GM21423 (cell line): ENCODE results near the gene CEP295NL.
"Not testable (repeated sequence)": the region's sequence is repeated elsewhere in the genome, so short reads cannot be mapped to it uniquely, and the experiment has no call there.

Source experiments
- ATAC-seq: cut with Tn5 transposase; IDR thresholded peaks from one replicate; pipeline ENCODE4 v1.9.1; 2021; ENCODE audit warnings: mild to moderate bottlenecking, moderate library complexity; ENCODE audit not compliant: unreplicated experiment

Gene CEP295NL

GRCh38 chr17:78891406-78892061 is 11.5 kb downstream of the CEP295NL start:
- no peak for ATAC-seq

GRCh38 chr17:78890498-78890897 is 12.5 kb downstream of the CEP295NL start:
- no peak for ATAC-seq

- ATAC-seq, result not testable (repeated sequence)
These were observed 12.9 kb downstream of the CEP295NL start for GRCh38 chr17:78890096-78890495.

- no peak for ATAC-seq
These were observed 13.5 kb downstream of the CEP295NL start for GRCh38 chr17:78889531-78889930.

GRCh38 chr17:78888941-78889518 is 14.0 kb downstream of the CEP295NL start:
- no peak for ATAC-seq

GRCh38 chr17:78886954-78887353 is 16.0 kb downstream of the CEP295NL start:
- ATAC-seq, result no peak

GRCh38 chr17:78885956-78886355 is 17.0 kb downstream of the CEP295NL start:
- ATAC-seq, result no peak

GRCh38 chr17:78884876-78885667 is 17.9 kb downstream of the CEP295NL start:
- ATAC-seq, result no peak

GRCh38 chr17:78884148-78884825 is 18.7 kb downstream of the CEP295NL start:
- no peak for ATAC-seq

- no peak for ATAC-seq
These were observed 19.4 kb downstream of the CEP295NL start for GRCh38 chr17:78883533-78884131.

- ATAC-seq, result no peak
These were observed 19.9 kb downstream of the CEP295NL start for GRCh38 chr17:78883089-78883532.

- ATAC-seq, result no peak
These were observed 20.4 kb downstream of the CEP295NL start for GRCh38 chr17:78882540-78883088.

- ATAC-seq, result no peak
These were observed 23.3 kb downstream of the CEP295NL start for GRCh38 chr17:78879635-78880186.

- ATAC-seq, result no peak
These were observed 24.0 kb downstream of the CEP295NL start for GRCh38 chr17:78878871-78879527.

GRCh38 chr17:78878261-78878660 is 24.7 kb downstream of the CEP295NL start:
- no peak for ATAC-seq

GRCh38 chr17:78876954-78877517 is 26.0 kb downstream of the CEP295NL start:
- ATAC-seq, result not testable (repeated sequence)

GRCh38 chr17:78876094-78876597 is 26.9 kb downstream of the CEP295NL start:
- ATAC-seq, result no peak

- no peak for ATAC-seq
These were observed 27.5 kb downstream of the CEP295NL start for GRCh38 chr17:78875363-78876093.
